BLaER1 treated with 17β-estradiol and CSF1 and Interleukin-3, amounts not matched to agents 10 nM and 100 nM (cell line): ENCODE data around the gene ADGRD1.
A peak's percentile ranks its signal among the peaks of the same experiment; 100 is the strongest.

Experiments used
- H3K27ac ChIP-seq, 11 experiments: shearing (Covaris generic); formaldehyde crosslinking; 2 replicates each; pipeline ENCODE4 v1.8.1; 2022
- H3K27me3 ChIP-seq, 11 experiments: shearing (Covaris generic); formaldehyde crosslinking; 2 replicates each; pipeline ENCODE4 v1.8.1; 2022
- H3K36me3 ChIP-seq, 11 experiments: shearing (Covaris generic); formaldehyde crosslinking; 2 replicates each; pipeline ENCODE4 v1.8.1; 2022
- H3K4me1 ChIP-seq, 10 experiments: shearing (Covaris generic); formaldehyde crosslinking; 2 replicates each; pipeline ENCODE4 v1.8.1; 2022
- H3K4me2 ChIP-seq, 11 experiments: shearing (Covaris generic); formaldehyde crosslinking; 2 replicates each; pipeline ENCODE4 v1.8.1; 2022
- H3K4me3 ChIP-seq, 10 experiments: shearing (Covaris generic); formaldehyde crosslinking; 2 replicates each; pipeline ENCODE4 v1.8.1; 2022
- H3K9ac ChIP-seq, 11 experiments: shearing (Covaris generic); formaldehyde crosslinking; 2 replicates each; pipeline ENCODE4 v1.8.1; 2022
- H3K9me3 ChIP-seq, 11 experiments: shearing (Covaris generic); formaldehyde crosslinking; replicated peaks in 1 of 11; 2 replicates each; pipeline ENCODE4 v1.8.1; 2022
- H4K20me1 ChIP-seq, 11 experiments: shearing (Covaris generic); formaldehyde crosslinking; 2 replicates each; pipeline ENCODE4 v1.8.1; 2022
- Cebpa-rat ChIP-seq, 11 experiments: shearing (Covaris generic); IDR thresholded peaks; 2 replicates each; pipeline ENCODE4 v1.8.1; 2022

ADGRD1 gene

GRCh38 chr12:131020326-131021153, 66.8 kb downstream of the ADGRD1 start:
- Histone ChIP-seq H3K9me3 (no peaks in the 10 kb centered on the region), H4K20me1 (peaks cover 0 to 7% (median 0%) of the 10 kb centered on the region in 11 experiments; a peak in 1 of 22 replicates), H3K9ac (peak overlapping the region in 3 of 11 experiments; percentile 15 to 53 (median 48); a peak in 4 of 22 replicates), H3K4me2 (peak overlapping the region in 8 of 11 experiments; percentile 71 to 99 (median 86); a peak in 16 of 22 replicates), H3K4me1 (peaks cover 10 to 85% (median 63%) of the 10 kb centered on the region in 10 experiments; a peak in 19 of 20 replicates), H3K27me3 (peaks cover 0 to 50% (median 0%) of the 10 kb centered on the region in 11 experiments; a peak in 5 of 22 replicates), H3K36me3 (peaks cover 0 to 20% (median 0%) of the 10 kb centered on the region in 11 experiments; a peak in 5 of 22 replicates), H3K27ac (peak overlapping the region in 3 of 11 experiments; percentile 10 to 86 (median 16); a peak in 2 of 22 replicates), H3K4me3 (no peak overlapping the region)
- TF ChIP-seq Cebpa-rat (IDR thresholded peaks at IDR 0.05): no peak

- H3K4me3 ChIP-seq: no peak overlapping the region
- peaks cover 0 to 7% (median 0%) of the 10 kb centered on the region in 11 experiments; a peak in 1 of 22 replicates for H4K20me1 ChIP-seq
- peak overlapping the region in 2 of 11 experiments; percentile 31 to 53; a peak in 4 of 22 replicates for H3K9ac ChIP-seq
- peaks cover 0 to 15% (median 0%) of the 10 kb centered on the region in 11 experiments; a peak in 5 of 22 replicates for H3K36me3 ChIP-seq
- H3K27me3 ChIP-seq: peaks cover 0 to 56% (median 0%) of the 10 kb centered on the region in 11 experiments; a peak in 5 of 22 replicates
- peaks cover 14 to 91% (median 69%) of the 10 kb centered on the region in 10 experiments; a peak in 19 of 20 replicates for H3K4me1 ChIP-seq
- no peak for TF ChIP-seq Cebpa-rat (IDR thresholded peaks at IDR 0.05)
- H3K4me2 ChIP-seq: peak overlapping the region in 8 of 11 experiments; percentile 71 to 99 (median 86); a peak in 17 of 22 replicates
- peak overlapping the region in 2 of 11 experiments; percentile 56 to 86; a peak in 3 of 22 replicates for H3K27ac ChIP-seq
- no peaks in the 10 kb centered on the region for H3K9me3 ChIP-seq
Measured at GRCh38 chr12:131021154-131021541, 67.4 kb downstream of the ADGRD1 start.

GRCh38 chr12:131024026-131024425, 70.3 kb downstream of the ADGRD1 start:
- peak overlapping the region in 4 of 11 experiments; percentile 47 to 86 (median 62); a peak in 8 of 22 replicates for H3K27ac ChIP-seq

GRCh38 chr12:131024721-131025120, 71.0 kb downstream of the ADGRD1 start:
- TF ChIP-seq Cebpa-rat (IDR thresholded peaks at IDR 0.05): no peak
- H3K9me3 ChIP-seq: no peaks in the 10 kb centered on the region
- H3K4me2 ChIP-seq: peak overlapping the region; percentile 23 to 99 (median 85); a peak in 21 of 22 replicates
- H3K36me3 ChIP-seq: no peaks in the 10 kb centered on the region; a peak in 1 of 22 replicates
- H4K20me1 ChIP-seq: peaks cover 0 to 7% (median 0%) of the 10 kb centered on the region in 11 experiments; a peak in 2 of 22 replicates
- peak overlapping the region in 4 of 11 experiments; percentile 47 to 86 (median 61); a peak in 7 of 22 replicates for H3K27ac ChIP-seq
- H3K27me3 ChIP-seq: peaks cover 0 to 70% (median 0%) of the 10 kb centered on the region in 11 experiments; a peak in 5 of 22 replicates
- H3K4me3 ChIP-seq: peak overlapping the region in 1 of 10 experiments; percentile 43; a peak in 1 of 20 replicates
- peak overlapping the region in 4 of 11 experiments; percentile 43 to 73 (median 55); a peak in 8 of 22 replicates for H3K9ac ChIP-seq
- peaks cover 14 to 100% (median 96%) of the 10 kb centered on the region in 10 experiments; a peak in 19 of 20 replicates for H3K4me1 ChIP-seq

More at GRCh38 chr12:131024026-131024425, 70.3 kb downstream of the ADGRD1 start:
- H3K27me3 ChIP-seq: peaks cover 0 to 70% (median 0%) of the 10 kb centered on the region in 11 experiments; a peak in 5 of 22 replicates
- H4K20me1 ChIP-seq: peaks cover 0 to 7% (median 0%) of the 10 kb centered on the region in 11 experiments; a peak in 2 of 22 replicates
- no peak for TF ChIP-seq Cebpa-rat (IDR thresholded peaks at IDR 0.05)
- H3K4me2 ChIP-seq: peak overlapping the region; percentile 23 to 99 (median 85); a peak in 21 of 22 replicates
- peak overlapping the region in 4 of 11 experiments; percentile 43 to 73 (median 55); a peak in 6 of 22 replicates for H3K9ac ChIP-seq
- no peaks in the 10 kb centered on the region; a peak in 1 of 22 replicates for H3K36me3 ChIP-seq
- no peaks in the 10 kb centered on the region for H3K9me3 ChIP-seq
- peaks cover 14 to 99% (median 91%) of the 10 kb centered on the region in 10 experiments; a peak in 19 of 20 replicates for H3K4me1 ChIP-seq
- peak overlapping the region in 1 of 10 experiments; percentile 43; a peak in 3 of 20 replicates for H3K4me3 ChIP-seq

GRCh38 chr12:131025234-131025633, 71.5 kb downstream of the ADGRD1 start:
- Histone ChIP-seq H3K4me1 (peaks cover 14 to 100% (median 99%) of the 10 kb centered on the region in 10 experiments; a peak in 19 of 20 replicates), H3K9ac (peak overlapping the region in 5 of 11 experiments; percentile 12 to 73 (median 45); a peak in 9 of 22 replicates), H3K36me3 (no peaks in the 10 kb centered on the region; a peak in 1 of 22 replicates), H3K27me3 (peaks cover 0 to 72% (median 0%) of the 10 kb centered on the region in 11 experiments; a peak in 5 of 22 replicates), H3K9me3 (no peaks in the 10 kb centered on the region), H3K4me3 (peak overlapping the region in 2 of 10 experiments; percentile 2 to 43; a peak in 2 of 20 replicates), H3K27ac (peak overlapping the region in 4 of 11 experiments; percentile 47 to 86 (median 61); a peak in 8 of 22 replicates), H4K20me1 (peaks cover 0 to 7% (median 0%) of the 10 kb centered on the region in 11 experiments; a peak in 2 of 22 replicates), H3K4me2 (peak overlapping the region; percentile 23 to 99 (median 85))
- TF ChIP-seq Cebpa-rat (IDR thresholded peaks at IDR 0.05): no peak

GRCh38 chr12:131025939-131026702, 72.4 kb downstream of the ADGRD1 start:
- peak overlapping the region in 4 of 11 experiments; percentile 43 to 73 (median 55); a peak in 6 of 22 replicates for H3K9ac ChIP-seq
- H3K9me3 ChIP-seq: no peaks in the 10 kb centered on the region
- H3K27ac ChIP-seq: peak overlapping the region in 4 of 11 experiments; percentile 47 to 86 (median 61); a peak in 8 of 22 replicates
- H3K36me3 ChIP-seq: no peaks in the 10 kb centered on the region; a peak in 1 of 22 replicates
- H3K27me3 ChIP-seq: peaks cover 0 to 75% (median 0%) of the 10 kb centered on the region in 11 experiments; a peak in 7 of 22 replicates
- peaks cover 21 to 100% (median 99%) of the 10 kb centered on the region in 10 experiments for H3K4me1 ChIP-seq
- TF ChIP-seq Cebpa-rat (IDR thresholded peaks at IDR 0.05): no peak
- H4K20me1 ChIP-seq: peaks cover 0 to 7% (median 0%) of the 10 kb centered on the region in 11 experiments; a peak in 2 of 22 replicates
- peak overlapping the region; percentile 23 to 99 (median 85); a peak in 20 of 22 replicates for H3K4me2 ChIP-seq
- H3K4me3 ChIP-seq: 0 out of 20 replicates have a peak overlapping the region, but pooled peaks of 1 of the 10 experiments have one; percentile 16

- H4K20me1 ChIP-seq: peaks cover 0 to 7% (median 0%) of the 10 kb centered on the region in 11 experiments; a peak in 2 of 22 replicates
- TF ChIP-seq Cebpa-rat (IDR thresholded peaks at IDR 0.05): no peak
- H3K36me3 ChIP-seq: no peaks in the 10 kb centered on the region; a peak in 1 of 22 replicates
- H3K4me1 ChIP-seq: peaks cover 27 to 100% (median 99%) of the 10 kb centered on the region in 10 experiments
- H3K9me3 ChIP-seq: no peaks in the 10 kb centered on the region
- H3K4me2 ChIP-seq: peak overlapping the region in 9 of 11 experiments; percentile 61 to 99 (median 86); a peak in 17 of 22 replicates
- H3K27me3 ChIP-seq: peaks cover 0 to 75% (median 0%) of the 10 kb centered on the region in 11 experiments; a peak in 7 of 22 replicates
- peak overlapping the region in 1 of 11 experiments; percentile 73; a peak in 1 of 22 replicates for H3K9ac ChIP-seq
- H3K27ac ChIP-seq: peak overlapping the region in 1 of 11 experiments; percentile 86; a peak in 1 of 22 replicates
- no peak overlapping the region for H3K4me3 ChIP-seq
Measured at GRCh38 chr12:131026754-131027153, 73.0 kb downstream of the ADGRD1 start.
